Immature natural killer cell (primary cell): ENCODE data around the gene SNX24. TPM values are rescaled to one million over a fixed set of nuclear protein-coding genes. Genes with fewer than 3 reads are reported as not detected.

Experiments
- DNase-seq, 3 donors: peaks; one replicate each; pipeline ENCODE4 v3.0.0; 2022; ENCODE audit warnings: mixed read lengths in 1 of 3
- H3K27ac Mint-ChIP-seq, 6 donors: one replicate each; pipeline ENCODE4 v1.8.0; 2020; ENCODE audit warnings: mixed read lengths in 6 of 6, mild to moderate bottlenecking in 5 of 6, inconsistent platforms in 4 of 6, moderate library complexity in 3 of 6
- H3K27me3 Mint-ChIP-seq, 3 donors: one replicate each; pipeline ENCODE4 v1.8.0; 2020 to 2021; ENCODE audit warnings: low read depth in 3 of 3, mild to moderate bottlenecking in 3 of 3, mixed read lengths in 3 of 3, moderate library complexity in 3 of 3, inconsistent platforms in 1 of 3
- H3K36me3 Mint-ChIP-seq, 3 donors: one replicate each; pipeline ENCODE4 v1.8.0; 2020; ENCODE audit warnings: mixed read lengths in 3 of 3, inconsistent platforms in 2 of 3, mild to moderate bottlenecking in 2 of 3
- H3K4me1 Mint-ChIP-seq, 2 donors: one replicate each; pipeline ENCODE4 v1.8.0; 2020; ENCODE audit warnings: inconsistent platforms in 2 of 2, mild to moderate bottlenecking in 2 of 2, mixed read lengths in 2 of 2, moderate library complexity in 1 of 2
- H3K4me3 Mint-ChIP-seq, 5 donors: one replicate each; pipeline ENCODE4 v1.8.0; 2020; ENCODE audit warnings: mild to moderate bottlenecking in 5 of 5, mixed read lengths in 5 of 5, inconsistent platforms in 3 of 5, moderate library complexity in 3 of 5
- H3K9me3 Mint-ChIP-seq, 6 donors: one replicate each; pipeline ENCODE4 v1.8.0; 2020; ENCODE audit warnings: mild to moderate bottlenecking in 6 of 6, mixed read lengths in 6 of 6, inconsistent platforms in 4 of 6, moderate library complexity in 3 of 6
- polyA plus RNA-seq, 3 donors: library from polyadenylated mRNA; unstranded; fragments of 300-500 nt; fragmentation: Illumina TruSeq; gene quantifications; one replicate each; pipeline ENCODE4 v1.2.3, GENCODE V29; 2021

Gene SNX24, protein sequence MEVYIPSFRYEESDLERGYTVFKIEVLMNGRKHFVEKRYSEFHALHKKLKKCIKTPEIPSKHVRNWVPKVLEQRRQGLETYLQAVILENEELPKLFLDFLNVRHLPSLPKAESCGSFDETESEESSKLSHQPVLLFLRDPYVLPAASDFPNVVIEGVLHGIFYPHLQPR
- polyA plus RNA-seq = 1 to 10 TPM; 2.1 to 6.4 (median 2.9) TPM

DNA sequence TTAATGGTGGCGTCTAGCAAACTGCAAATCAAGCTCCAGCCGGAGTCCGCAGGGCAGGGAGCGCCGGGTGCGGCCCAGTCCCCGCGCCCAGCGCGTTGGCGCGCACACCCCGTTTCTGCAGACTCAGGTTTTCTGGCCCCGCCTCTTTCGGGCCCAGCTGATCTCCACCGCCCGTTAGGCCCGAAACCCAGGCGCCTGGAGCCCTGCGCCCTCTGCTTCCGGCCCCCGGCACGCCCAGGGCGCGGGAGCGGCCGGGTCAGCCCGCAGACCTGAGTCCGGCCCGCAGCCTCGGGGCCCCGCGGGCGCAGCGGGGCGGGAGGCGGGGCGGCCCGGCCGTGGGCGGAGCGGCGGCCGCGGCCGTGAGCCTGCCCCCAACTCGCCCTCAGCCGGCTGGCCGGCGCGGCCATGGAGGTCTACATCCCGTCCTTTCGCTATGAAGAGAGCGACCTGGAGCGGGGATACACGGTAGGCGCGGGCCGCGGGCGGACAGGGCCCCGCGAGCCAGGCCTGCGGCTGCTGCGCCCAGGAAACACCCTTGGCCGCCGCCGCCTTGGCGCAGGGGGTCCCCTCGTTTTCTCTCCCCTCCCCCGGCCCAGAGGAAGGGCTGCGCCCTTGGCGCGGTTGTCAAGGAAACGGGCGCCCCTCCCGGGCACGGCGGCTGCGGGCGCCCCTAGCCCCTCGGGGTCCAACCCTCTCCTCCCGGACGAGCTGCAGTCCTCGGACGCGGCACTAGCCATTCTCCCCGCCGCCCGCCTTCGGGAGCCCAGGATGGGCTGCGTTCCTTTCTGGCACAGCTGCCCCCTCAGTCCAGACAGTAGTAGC, at the start of gene SNX24:
Gene SNX24 (plus strand): TSS at position 385 of the 822 bp plus-strand sequence. CDS start 21 bp downstream, at position 406.
- no peaks in the 10 kb centered on the region for H3K9me3 Mint-ChIP-seq
- H3K4me3 Mint-ChIP-seq = peak within 1 kb of the TSS; percentile 92 to 95 (median 94)
- peak within 1 kb of the TSS; percentile 85 to 93 (median 89) for H3K27ac Mint-ChIP-seq
- H3K36me3 Mint-ChIP-seq = peaks cover 0 to 3% (median 0%) of the 10 kb centered on the region in 3 donors
- H3K27me3 Mint-ChIP-seq = peaks cover 0 to 6% (median 4%) of the 10 kb centered on the region in 3 donors
- peaks cover 25 to 27% of the 10 kb centered on the region in 2 donors for H3K4me1 Mint-ChIP-seq
- DNase-seq = peak; percentile 76 to 79 (median 77)

DNA sequence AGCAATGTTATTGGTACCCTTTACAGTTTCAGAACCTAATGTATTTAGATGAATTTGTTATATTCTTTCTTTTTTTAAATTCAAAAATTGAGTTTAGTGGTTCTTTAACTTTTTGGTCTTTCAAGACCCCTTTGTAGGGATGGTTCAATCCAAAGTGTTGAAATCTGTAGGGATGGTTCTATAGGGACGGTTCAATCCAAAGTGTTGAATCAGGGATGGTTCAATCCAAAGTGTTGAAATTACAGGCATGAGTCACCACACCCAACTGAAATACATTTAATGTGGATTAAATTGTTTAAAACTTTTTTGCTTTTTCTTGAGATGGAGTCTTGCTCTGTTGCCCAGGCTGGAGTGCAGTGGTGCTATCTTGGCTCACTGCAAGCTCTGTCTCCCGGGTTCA, 39.9 kb upstream of the SNX24 start:
- Mint-ChIP-seq H3K4me3 (no peak overlapping the region), H3K9me3 (no peaks in the 10 kb centered on the region), H3K36me3 (peaks cover 37 to 55% (median 44%) of the 10 kb centered on the region in 3 donors), H3K27me3 (peaks cover 0 to 1% (median 0%) of the 10 kb centered on the region in 3 donors), H3K4me1 (no peaks in the 10 kb centered on the region), H3K27ac (no peak overlapping the region)
- no peak for DNase-seq

DNA sequence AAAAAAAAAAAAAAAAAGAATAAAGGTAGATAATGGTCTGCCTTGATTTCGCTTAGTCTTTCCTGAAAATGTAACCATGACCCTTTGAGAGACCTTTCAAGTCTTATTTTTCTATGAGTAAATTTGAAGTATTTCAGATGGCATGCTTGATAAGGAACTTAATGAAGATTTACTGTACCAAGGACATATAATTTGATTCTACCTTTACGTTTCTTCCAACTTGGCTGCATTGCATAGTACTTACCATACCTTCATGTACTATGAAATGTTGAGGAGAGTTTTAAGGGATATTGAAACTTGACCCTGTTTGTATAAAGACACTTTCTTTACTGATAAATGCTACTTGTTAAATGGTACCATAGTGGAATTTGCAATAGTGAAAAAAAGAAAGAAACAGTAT, 35.0 kb upstream of the SNX24 start:
- Mint-ChIP-seq H3K27ac (no peak overlapping the region), H3K4me1 (no peaks in the 10 kb centered on the region), H3K27me3 (no peaks in the 10 kb centered on the region), H3K36me3 (peaks cover 27 to 33% (median 29%) of the 10 kb centered on the region in 3 donors), H3K4me3 (no peak overlapping the region), H3K9me3 (no peaks in the 10 kb centered on the region)
- DNase-seq = no peak

DNA sequence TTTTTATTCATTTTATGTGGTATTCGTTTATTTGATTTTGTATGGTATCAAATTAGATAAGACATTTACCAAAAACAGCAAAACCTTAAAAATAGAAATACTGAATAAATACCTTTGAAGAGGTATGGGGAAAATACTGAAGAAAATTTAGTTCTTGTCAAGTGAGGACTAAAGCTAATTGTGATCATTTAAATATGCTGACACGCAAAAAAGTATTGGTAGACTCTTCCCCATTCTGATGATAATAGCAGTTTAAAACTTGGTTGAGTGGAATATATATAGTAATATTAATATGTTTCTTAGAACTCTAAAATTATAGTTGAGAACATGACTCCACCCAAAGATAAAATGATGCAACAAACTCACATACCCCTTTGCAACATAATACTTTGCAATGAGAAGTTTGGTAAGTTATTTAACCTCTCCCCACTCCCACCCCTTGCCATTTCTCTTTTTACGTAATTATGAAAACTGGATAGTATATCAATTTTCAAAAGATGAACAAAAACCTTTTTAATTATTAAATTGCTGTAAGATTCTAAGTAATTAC, 30.1 kb upstream of the SNX24 start:
- Mint-ChIP-seq H3K9me3 (no peaks in the 10 kb centered on the region), H3K27ac (no peak overlapping the region), H3K36me3 (peaks cover 4 to 11% (median 8%) of the 10 kb centered on the region in 3 donors), H3K4me3 (no peak overlapping the region), H3K27me3 (no peaks in the 10 kb centered on the region), H3K4me1 (no peaks in the 10 kb centered on the region)
- DNase-seq = no peak

DNA sequence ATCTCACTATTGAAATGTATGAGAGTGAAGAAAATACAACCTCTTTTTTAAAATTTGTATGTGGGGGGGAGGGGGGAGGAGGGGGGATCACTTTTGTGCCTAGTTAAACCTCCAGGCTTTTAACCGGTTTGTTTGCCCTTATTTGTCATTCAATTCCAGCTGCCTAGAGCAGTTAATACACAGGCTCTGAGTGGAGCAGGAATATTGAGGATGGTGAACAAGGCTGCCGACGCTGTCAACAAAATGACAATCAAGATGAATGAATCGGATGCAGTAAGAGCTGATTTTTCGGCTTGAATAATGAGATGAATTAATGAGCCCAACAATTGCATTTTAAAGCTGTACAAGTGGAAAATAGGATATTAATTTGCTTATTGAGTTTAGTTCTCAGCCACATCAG, 28.7 kb upstream of the SNX24 start:
- Mint-ChIP-seq H3K4me1 (no peaks in the 10 kb centered on the region), H3K27ac (no peak overlapping the region), H3K27me3 (peaks cover 0 to 2% (median 0%) of the 10 kb centered on the region in 3 donors), H3K9me3 (no peaks in the 10 kb centered on the region), H3K4me3 (no peak overlapping the region), H3K36me3 (peaks cover 0 to 22% (median 16%) of the 10 kb centered on the region in 3 donors)
- no peak for DNase-seq

DNA sequence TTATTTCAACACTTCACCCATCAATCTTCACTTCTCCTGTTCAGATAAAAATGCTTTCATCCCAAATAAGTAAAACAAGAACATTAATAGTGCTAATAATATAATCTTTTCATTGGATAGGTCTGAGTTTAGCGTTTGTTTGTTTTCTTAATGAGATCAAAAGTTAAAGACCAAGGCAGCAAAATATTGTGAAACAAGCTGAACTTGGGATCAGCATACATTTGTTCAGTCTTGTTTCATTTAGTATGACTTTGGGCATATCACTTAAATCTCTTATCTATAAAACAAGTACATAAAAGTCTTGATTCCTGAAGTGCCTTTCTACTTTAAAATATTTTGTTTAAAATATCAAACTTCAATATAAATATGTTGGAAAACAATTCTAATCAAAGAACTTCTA, 13.4 kb upstream of the SNX24 start:
- no peak for DNase-seq
- H3K4me3 Mint-ChIP-seq = no peak overlapping the region
- H3K27me3 Mint-ChIP-seq = no peaks in the 10 kb centered on the region
- no peaks in the 10 kb centered on the region for H3K4me1 Mint-ChIP-seq
- H3K9me3 Mint-ChIP-seq = no peaks in the 10 kb centered on the region
- H3K36me3 Mint-ChIP-seq = peaks cover 8 to 14% (median 12%) of the 10 kb centered on the region in 3 donors
- H3K27ac Mint-ChIP-seq = no peak overlapping the region

DNA sequence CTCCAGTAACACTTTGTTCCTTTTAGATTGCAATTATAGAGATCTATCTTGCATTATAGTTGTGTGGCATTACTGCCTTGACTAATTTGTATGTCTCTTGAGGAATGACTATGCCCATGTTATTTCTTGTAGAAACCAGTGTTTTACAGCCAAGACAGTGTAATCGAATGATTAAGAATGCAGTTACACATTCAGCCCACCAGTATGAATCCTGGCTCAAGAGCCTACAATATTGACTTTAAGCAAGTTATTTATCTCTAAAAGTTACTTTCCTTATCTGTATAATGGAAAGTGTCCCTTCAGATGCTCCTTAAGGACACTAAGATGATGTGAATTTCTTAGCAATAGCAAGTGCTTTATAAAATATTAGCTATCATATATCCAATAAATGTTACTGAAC, 9.7 kb upstream of the SNX24 start:
- Mint-ChIP-seq H3K4me1 (no peaks in the 10 kb centered on the region), H3K27ac (no peak overlapping the region), H3K27me3 (peaks cover 0 to 5% (median 3%) of the 10 kb centered on the region in 3 donors), H3K9me3 (no peaks in the 10 kb centered on the region), H3K4me3 (no peak overlapping the region), H3K36me3 (no peaks in the 10 kb centered on the region)
- DNase-seq = no peak

DNA sequence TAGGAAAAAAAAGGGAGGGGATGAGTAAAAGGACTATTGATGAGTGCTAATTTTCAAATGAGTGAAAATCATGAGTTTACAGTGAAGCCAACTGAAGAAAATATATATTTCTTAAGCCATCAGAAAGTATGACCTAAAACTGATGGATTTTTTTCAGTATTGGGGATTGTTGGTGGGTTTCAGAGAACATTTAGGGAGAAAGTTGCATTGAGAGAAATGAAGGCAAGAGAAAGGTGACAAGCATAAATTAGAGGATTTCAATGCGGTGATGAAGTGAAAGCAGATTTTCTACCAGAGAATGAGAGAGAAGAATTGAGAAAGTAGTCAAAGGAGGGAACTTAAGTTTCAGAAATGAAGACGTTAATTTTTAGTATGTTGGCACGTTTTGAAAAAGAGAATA, 8.5 kb upstream of the SNX24 start:
- Mint-ChIP-seq H3K27me3 (peaks cover 0 to 5% (median 3%) of the 10 kb centered on the region in 3 donors), H3K4me3 (no peak overlapping the region), H3K27ac (no peak overlapping the region), H3K36me3 (no peaks in the 10 kb centered on the region), H3K4me1 (no peaks in the 10 kb centered on the region), H3K9me3 (no peaks in the 10 kb centered on the region)
- no peak for DNase-seq

DNA sequence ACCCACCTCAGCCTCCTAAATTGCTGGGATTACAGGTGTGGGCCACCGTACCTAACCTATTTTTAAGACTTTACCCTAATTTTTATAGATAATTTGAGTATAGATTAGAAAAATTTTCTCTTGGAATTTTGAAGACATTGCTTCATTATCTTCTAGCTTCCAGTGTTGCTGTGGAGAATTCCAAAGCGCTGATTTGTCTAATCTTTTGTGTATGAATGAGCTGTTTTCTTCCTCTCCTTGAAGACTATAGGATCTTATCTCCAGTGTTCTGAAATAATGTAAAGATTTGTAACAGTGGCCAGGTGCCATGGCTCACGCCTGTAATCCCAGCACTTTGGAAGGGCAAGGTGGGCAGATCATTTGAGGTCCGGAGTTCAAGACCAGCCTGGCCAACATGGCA, 5.7 kb upstream of the SNX24 start:
- Mint-ChIP-seq H3K27ac (no peak overlapping the region), H3K27me3 (peaks cover 0 to 8% (median 5%) of the 10 kb centered on the region in 3 donors), H3K36me3 (peaks cover 0 to 3% (median 0%) of the 10 kb centered on the region in 3 donors), H3K4me1 (peaks cover 11 to 13% of the 10 kb centered on the region in 2 donors), H3K4me3 (no peak overlapping the region), H3K9me3 (no peaks in the 10 kb centered on the region)
- DNase-seq = no peak

DNA sequence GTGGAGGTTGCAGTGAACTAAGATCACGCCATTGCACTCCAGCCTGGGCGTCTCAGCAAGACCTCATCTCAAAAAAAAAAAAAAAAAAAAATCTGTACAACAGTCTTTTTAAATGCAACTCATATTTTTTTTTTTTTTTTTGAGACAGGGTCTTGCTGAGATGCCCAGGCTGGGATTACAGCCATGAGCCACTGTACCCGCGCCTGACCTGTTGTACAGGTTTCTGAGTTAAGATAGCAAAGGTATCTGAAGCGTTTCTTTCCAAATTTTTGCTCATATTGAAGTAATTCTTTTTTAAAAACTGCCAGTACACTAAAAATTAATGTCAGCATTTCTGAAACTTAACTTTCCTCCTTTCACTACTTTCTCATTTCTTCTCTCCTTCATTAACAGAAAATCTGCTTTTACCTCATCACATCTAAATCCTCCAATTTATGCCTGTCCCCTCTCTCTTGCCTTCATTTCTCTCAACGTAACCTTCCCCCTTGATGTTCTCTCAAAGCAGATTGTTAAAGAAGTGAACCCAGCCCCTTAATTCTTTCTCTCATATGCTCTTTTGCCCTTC, 3.3 kb upstream of the SNX24 start:
- Mint-ChIP-seq H3K4me3 (no peak overlapping the region), H3K4me1 (peaks cover 24 to 25% of the 10 kb centered on the region in 2 donors), H3K9me3 (no peaks in the 10 kb centered on the region), H3K36me3 (peaks cover 0 to 3% (median 0%) of the 10 kb centered on the region in 3 donors), H3K27me3 (peaks cover 0 to 11% (median 7%) of the 10 kb centered on the region in 3 donors), H3K27ac (peak overlapping the region in 1 of 6 donors; percentile 32)
- DNase-seq = no peak

DNA sequence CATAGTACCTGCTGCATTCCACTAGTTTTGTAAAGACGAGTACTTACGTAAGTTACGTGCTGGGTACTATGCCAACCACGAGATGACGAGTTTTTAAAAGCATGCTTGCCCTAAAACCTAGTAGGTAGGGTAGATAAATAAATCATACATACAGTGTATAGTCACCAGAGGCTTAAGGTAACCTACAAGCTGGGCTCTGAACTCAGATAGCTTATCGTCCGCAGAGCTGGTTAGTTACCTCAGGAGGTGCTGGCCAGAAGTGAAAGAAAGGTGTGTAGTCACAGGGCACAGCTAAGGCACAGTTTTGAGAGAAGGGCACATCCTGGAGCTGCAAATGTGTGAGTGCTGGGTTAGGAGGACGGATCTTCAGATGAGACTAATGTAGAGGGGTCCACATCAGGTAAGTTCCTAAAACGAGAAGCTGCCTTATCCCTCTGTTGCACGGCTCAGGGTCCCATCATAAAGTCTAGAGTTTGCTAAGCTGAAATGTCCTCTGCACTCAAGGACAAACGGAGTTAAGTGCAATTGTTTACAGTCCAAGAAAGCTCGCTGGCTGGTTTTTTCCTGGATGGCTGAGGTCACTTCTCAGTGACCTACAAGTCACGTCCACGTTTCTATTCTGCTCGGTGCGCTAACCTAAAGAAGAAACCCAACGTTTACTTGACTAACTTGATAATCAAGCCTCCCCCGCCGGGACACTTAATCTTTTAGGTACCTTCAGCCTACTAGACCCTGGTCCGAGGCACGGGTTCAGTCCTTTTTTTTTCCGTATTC, 1.1 kb upstream of the SNX24 start:
- peak; percentile 2 to 7 (median 6) for DNase-seq
- peaks cover 0 to 8% (median 4%) of the 10 kb centered on the region in 3 donors for H3K27me3 Mint-ChIP-seq
- H3K36me3 Mint-ChIP-seq = peaks cover 0 to 3% (median 0%) of the 10 kb centered on the region in 3 donors
- H3K4me3 Mint-ChIP-seq = peak overlapping the region; percentile 92 to 95 (median 94)
- H3K9me3 Mint-ChIP-seq = no peaks in the 10 kb centered on the region
- peaks cover 25 to 27% of the 10 kb centered on the region in 2 donors for H3K4me1 Mint-ChIP-seq
- peak overlapping the region; percentile 53 to 93 (median 89) for H3K27ac Mint-ChIP-seq

DNA sequence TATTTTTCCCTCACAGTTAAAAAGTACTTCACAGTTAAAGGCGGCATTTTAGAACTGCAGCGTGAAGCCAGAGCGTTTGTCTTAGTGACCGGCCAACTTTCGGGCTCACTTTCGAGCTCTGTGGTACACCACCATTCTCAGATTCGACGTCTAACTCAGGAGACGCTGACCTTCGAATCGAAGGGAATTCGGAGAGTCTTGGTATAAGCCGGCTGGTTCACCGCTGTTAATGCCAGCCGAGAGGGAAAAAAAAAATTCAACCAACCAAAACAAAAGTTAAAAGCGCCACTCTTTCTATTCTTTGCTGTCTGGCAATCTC, 544 bp upstream of the SNX24 start:
- Mint-ChIP-seq H3K27ac (peak overlapping the region; percentile 53 to 93 (median 89)), H3K36me3 (peaks cover 0 to 3% (median 0%) of the 10 kb centered on the region in 3 donors), H3K27me3 (peaks cover 0 to 8% (median 4%) of the 10 kb centered on the region in 3 donors), H3K4me1 (peaks cover 25 to 27% of the 10 kb centered on the region in 2 donors), H3K4me3 (peak overlapping the region; percentile 92 to 95 (median 94)), H3K9me3 (no peaks in the 10 kb centered on the region)
- no peak for DNase-seq

DNA sequence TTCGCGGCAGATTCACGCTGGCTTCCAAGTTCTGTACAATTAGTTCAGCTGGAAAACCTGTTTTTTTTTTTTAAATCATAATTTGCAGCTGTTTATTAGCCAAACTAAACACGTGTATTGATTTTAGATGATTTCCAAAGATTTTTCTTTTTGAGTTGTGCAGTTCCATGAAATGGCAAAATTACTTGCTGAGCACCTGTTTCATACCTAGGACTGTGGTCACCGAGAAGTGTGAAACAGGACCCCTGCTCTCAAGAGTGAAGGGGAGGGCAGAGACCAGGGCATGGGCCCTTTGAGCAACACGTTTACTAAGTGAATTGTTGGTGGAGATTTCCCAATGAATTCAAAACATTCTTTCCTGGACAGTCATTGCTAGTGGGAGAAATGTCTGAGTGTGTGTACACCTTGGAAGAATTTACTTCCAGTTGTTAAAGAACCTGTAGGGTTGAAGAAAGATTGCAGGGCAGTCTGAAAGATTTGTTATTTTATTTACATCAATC, 688 bp downstream of the SNX24 start:
- peaks cover 0 to 6% (median 4%) of the 10 kb centered on the region in 3 donors for H3K27me3 Mint-ChIP-seq
- H3K9me3 Mint-ChIP-seq = no peaks in the 10 kb centered on the region
- peak in 1 of 3 donors; percentile 9 for DNase-seq
- peaks cover 0 to 3% (median 0%) of the 10 kb centered on the region in 3 donors for H3K36me3 Mint-ChIP-seq
- peak overlapping the region; percentile 73 to 86 (median 76) for H3K27ac Mint-ChIP-seq
- H3K4me1 Mint-ChIP-seq = peaks cover 25 to 27% of the 10 kb centered on the region in 2 donors
- H3K4me3 Mint-ChIP-seq = peak overlapping the region; percentile 70 to 84 (median 83)
